GM18507 (cell line): ENCODE results near the gene DLGAP4.

Source experiments
- DNase-seq: peaks from one replicate; pipeline ENCODE4 v3.0.0; 2011; ENCODE audit warnings: low read depth; ENCODE audit not compliant: insufficient read length; ENCODE audit errors: extremely low spot score
- FAIRE-seq: peaks from 2 replicates; lab custom pipeline; 2011; peaks lifted over from hg19 to GRCh38; lab: Jason Lieb, UNC

DLGAP4 gene

DNA sequence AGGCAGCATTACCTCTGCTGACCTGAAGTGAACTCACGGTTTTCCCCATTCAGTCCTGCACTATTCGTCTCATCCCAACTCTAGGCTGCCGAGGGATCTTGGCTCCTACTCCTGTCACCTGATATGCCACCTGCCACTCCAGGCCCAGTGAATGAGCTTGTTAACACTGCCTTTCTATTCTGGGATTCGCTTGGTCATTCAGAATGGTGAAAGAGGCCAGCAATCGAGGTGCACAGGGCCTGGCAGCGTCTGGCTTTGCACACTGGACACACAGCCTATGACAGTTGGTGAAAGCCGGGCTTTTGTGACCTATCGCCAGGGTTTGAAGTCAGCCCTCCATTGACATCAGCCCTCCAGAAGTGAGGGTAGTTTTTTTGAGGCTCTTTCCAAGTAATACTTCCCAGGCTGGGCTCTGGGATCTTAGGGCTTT, 175.9 kb downstream of the DLGAP4 start:
- no peak for FAIRE-seq
- no peak for DNase-seq

DNA sequence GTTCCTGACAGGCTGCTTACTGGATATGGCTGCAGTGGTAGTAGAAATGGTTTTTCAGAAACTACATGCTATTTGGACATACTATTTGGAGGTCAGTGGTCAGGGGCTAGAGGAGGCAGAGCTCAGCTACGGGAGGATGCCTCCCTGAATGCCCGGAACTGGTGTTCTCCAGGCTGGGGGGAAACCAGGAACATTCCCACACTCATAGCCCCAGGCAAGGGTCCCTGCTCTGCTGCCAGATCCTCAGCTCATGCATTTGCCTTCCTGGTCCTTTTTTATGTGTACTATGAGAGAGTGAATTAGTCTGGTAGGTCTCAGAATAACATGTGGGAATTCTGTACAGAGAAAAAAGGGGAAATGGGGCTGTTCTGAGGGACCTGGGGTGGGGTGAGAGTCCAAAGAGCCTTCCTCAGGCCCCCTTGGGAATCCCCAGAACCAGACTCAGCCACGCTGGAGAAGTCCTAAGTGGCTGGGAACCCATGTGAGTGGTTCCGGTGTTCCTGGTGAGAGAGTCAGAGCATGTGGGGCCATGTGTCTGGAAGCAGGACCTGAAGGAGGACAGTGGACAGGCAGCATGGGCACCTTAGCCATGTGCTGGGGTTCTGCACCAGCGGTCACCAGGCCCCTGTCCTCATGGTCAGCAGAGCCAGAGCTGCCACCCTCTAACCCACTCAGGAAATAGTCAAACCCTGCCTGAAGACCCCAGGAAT, 177.2 kb downstream of the DLGAP4 start:
- DNase-seq (no peak), FAIRE-seq (no peak)

DNA sequence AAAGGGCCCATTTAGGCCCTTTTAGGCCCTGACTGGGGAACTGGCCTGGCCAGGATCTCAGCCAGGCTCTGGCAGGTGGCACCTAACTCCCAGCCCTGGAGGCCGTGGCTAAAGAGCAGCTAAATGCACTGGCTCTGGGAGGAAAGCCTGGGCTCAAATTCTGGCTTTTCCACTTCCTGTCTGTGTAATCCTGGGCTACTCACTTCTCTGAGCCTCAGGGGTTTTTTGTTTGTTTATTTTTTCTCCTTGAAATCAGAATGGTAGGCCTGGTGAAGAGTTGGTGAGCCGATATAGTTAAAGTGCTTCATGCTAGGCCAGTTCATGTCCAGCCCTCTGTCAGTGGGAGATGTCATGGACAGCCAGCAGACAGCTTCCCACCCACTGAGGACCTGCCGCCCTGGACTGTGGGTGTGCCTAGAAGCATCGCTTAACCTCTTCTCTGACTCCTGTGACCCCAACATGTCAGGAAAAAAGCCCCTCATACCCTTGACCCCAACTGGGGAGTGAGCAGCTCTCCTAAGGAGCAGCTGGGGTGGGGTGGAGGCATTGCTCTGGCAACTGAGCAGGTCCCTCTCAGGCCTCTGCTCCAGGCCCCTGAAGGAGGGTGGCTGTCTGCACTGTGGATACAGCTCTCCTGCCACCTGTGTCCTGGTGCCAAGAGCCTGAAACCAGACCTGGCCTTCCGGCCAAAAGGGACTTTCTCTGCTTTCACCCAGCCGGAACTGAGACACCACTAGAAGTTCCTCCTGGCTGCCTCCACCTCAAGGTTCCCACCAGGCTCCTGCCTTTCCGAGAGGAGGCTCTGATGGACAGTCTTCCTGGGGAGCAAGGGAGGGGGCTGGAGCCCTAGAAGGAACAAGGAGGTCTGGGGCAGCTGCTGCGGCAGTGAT, 178.0 kb downstream of the DLGAP4 start:
- DNase-seq: no peak
- peak; percentile 55 for FAIRE-seq

DNA sequence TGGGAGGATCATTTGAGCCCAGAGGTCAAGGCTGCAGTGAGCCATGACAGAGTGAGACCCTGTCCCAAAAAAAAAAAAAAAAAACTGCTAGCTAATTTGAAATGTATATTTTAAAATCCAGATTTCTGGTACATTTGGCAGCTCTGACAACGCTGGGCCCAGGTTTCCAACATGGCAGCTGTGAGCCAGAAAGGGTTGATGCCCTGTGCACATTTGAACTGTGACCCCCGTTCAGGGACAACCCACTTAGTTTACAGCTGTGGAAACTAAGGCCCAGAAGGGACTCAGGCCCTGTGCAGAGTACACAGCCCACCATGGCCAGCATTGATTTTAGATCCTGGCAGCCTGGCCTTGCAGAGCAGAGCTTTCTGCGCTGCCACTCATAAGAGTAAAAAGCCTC, 179.1 kb downstream of the DLGAP4 start:
- FAIRE-seq (no peak), DNase-seq (no peak)

DNA sequence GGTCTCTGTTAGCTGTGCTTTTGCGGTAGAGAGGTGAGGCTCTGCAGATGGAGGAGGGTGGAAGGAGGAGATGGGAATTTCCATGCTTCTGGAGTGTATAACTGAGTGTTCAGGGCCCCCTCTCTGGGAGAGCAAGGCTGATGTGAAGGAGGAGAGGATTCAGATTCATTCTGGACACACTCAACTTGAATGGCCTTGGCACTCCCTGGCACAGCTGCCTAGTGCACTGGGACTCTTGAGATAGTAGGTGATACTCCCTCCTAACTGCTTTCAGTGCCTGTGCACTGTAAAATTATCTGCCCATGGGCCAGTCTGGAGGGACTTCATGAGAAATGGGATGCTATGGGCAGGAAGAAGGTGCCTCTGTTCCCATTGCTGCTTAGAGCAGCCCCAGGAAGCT, 180.9 kb downstream of the DLGAP4 start:
- FAIRE-seq (no peak), DNase-seq (no peak)

DNA sequence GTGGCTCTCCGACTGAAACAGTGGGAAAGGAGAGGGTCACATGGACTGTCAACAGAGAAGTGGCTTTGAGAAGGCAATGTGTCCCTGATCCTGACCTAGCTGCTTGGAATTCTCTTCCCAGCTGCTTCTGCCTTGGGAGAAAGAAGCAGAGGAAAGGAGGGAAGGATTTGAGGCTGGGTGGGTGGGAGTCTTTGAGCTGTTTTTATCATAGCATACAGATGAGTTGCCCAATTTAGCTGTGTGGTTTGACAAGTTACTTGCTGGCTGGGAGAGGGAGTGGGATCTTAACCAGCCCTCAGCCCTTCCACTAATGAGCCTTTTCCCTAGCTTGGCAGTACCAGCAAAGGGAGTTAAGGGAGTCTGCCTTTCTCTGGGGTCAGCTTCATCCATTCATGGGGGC, 184.1 kb downstream of the DLGAP4 start:
- FAIRE-seq (no peak), DNase-seq (no peak)

DNA sequence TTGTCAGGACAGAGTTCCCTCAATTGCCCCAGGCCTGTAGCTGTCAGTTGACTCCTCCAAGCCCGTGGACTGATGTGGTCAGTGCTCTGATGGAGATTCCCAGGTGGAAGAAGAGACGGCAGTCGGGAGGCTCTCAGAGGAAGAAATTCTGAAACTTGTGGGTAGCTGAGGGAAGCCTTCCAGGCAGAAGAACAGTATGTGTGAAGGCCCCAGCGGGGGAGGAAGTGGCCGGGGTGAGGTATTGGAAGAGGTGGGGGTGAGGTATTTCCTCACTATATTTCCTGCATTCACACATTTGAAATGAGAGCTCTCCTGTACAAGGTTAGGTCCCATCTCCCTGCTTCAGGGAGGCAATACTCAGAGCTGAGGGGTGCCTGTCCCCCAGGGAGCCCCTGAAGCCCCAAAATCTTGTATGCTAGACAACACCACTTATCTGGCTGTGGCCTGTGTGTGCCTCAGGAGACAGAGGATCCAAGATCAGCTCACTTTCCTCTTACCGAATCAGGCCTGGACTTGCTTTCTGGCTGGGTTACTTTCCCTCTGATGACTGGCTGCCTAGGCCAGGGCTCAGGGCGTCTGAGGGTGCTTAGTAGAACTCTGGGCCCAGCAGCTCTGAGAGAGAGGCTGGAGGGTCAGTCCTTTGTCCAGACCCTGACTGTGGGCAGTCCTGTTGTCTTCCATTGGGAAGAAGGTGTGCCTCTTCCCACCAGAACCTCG, 185.9 kb downstream of the DLGAP4 start:
- DNase-seq (peak; percentile 47), FAIRE-seq (peak; percentile 86)

DNA sequence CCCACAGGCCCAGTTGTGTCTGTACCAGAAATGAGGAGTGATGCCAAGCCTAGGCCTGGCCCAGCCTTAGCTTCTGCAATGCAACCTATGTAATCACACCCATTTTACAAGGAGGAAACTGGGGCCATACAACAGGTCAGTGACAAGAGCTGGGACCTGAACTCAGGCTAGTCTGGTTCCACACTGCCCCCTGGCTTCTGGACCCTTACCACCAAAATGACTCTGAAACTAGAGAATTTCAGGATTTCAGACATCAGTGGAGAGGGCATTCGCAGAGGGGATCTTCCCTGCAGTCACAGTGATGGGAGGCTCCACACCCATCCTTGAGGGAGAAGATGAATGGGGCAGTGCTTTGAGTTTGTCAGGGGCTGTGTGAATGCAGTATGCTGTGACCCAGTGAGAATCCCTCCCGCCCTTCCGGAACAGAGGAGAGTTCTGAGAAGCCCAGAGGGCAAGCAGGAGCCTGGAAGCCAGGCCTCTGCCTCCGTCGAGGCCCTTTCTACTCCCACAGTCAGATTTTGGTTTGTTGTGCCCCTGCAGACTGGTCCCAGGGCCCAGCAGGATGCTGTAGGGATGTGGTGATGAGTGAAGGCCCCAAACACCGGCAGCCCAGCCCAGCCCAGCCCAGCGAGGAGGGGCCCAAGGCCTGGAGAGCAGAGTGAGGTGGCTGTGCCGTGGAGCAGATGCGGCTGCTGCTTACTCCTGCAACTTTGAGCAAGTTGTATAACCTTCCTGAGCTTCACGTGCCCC, 187.1 kb downstream of the DLGAP4 start:
- DNase-seq: no peak

DNA sequence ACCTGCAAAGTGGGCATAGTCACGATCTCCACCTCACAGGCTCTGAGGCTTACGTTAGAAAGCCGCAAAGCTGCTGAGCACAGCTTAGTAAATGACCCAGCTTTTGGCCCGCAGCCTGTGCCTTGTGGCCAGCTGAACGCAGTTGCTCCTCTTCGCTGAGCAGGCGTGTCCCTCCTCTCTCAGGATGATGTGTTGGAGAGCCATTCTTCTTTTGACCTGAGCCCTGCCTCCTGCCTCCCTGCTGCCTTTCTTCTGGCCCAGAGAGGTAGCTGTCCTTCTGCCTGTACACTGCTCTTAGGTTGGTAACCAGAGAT, 187.6 kb downstream of the DLGAP4 start:
- DNase-seq (no peak), FAIRE-seq (no peak)

More for the DNA sequence above, 187.1 kb downstream of the DLGAP4 start:
- FAIRE-seq: no peak

DNA sequence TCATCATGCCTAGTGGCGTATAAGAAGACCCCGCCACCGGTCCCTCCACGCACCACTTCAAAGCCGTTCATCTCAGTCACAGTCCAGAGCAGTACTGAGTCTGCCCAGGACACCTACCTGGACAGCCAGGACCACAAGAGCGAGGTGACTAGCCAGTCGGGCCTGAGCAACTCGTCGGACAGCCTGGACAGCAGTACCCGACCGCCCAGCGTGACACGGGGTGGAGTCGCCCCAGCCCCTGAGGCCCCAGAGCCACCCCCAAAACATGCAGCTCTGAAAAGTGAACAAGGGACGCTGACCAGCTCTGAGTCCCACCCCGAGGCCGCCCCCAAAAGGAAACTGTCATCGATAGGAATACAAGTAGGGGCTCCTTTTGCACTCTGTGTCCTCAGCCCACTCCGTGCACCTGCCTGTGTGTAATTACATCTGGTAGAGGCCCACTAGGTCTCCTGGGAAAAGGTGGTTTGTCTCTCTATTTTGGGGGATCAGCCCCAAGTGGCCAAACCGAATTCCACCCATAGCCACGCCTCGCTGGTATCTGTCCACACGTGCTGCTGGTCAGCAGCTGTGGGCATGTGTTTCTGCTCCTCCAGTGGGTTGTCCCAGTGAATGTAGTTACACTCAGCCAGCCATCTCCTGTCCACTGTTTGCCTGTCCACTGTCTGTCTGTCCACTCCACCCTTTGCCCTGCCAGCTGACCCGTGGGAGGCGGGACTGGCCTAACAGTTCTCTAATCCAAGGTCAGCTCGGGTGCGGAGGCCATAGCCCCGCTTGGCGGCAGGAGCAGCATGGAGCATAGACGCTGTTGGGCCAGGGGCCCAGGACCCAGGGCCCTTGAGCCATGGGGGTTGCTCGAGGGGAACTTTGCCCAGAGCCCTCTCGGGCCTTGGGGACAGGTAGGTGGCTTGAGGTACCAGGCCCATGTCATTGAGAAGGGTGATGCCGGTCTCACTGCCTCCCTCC, 190.8 kb downstream of the DLGAP4 start:
- FAIRE-seq (no peak), DNase-seq (no peak)

DNA sequence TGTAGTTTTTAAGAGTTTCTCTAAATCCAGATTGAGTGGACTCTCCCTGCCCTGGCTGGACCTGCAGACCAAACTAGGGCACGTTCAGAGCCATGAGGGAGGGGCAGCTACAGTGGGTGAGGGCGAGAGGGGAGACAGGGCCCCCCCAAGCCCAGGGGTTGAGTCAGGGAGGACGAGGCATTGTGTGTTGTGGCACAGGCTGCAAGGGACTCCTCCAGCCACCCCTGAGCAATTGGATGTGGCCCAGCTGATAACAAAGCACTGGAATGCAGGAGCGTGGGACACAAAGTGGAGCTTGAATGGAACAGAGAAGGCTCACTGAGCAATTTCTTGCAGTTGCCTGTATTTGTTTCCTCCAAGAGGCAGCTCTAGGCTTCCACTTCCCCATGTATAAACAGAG, 191.7 kb downstream of the DLGAP4 start:
- DNase-seq: no peak
- FAIRE-seq: no peak

DNA sequence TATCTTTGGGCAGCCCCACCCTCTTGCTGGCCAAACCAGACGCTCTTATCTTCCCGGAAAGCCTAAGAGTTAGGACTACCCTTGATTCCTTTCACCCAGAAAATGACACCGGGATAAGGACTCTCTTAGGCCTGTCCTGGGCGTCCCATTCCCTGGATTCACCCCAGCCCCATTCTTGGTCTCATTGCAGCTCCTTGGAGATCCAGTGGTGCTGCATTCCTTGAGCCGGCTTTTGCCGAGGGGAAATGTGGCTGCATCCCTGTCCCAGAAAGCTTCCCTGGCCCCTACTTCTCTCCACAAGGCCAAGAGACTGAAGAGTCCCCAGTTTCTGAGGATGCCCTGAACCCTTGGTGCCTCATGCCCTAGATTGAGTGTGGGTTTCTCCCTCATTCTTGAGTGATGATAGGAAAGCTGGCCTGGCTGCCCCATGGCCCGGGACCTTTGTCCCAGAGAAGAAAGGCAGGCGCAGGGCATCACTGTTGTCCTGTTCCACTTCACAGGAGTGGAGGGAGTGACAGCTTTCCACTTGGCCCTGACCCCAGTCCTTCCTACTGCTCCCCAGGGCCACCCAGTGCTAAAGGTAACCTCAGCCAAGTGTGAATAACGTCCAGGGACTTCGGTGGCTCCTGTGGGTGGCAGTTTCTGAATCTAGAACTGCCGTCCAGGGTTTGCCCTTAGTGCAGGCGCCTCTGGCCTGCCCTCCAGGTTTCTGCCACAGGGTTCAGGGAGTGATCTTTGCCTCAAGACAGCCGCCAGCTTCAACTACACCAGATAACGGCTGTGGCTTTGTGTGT, 192.4 kb downstream of the DLGAP4 start:
- FAIRE-seq: no peak
- DNase-seq: no peak

DNA sequence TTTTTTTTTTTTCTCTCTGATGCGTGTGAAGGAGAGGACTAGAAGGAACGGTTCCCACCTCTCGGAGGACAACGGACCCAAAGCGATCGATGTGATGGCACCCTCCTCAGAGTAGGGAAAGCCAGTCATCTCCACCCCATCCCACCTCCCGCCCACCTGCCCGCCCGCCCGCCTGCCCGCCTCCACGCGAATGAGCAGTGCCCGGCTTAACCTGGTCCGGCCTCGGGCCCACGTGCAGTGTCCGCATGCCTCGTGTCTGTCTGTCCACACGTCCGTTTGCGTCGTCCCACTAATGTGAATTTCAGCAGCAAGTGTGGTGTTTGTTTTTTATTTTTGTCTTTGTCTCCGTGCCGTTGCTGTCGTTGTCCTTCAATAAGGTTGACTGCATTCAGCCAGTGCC, 193.1 kb downstream of the DLGAP4 start:
- FAIRE-seq: no peak

DNA sequence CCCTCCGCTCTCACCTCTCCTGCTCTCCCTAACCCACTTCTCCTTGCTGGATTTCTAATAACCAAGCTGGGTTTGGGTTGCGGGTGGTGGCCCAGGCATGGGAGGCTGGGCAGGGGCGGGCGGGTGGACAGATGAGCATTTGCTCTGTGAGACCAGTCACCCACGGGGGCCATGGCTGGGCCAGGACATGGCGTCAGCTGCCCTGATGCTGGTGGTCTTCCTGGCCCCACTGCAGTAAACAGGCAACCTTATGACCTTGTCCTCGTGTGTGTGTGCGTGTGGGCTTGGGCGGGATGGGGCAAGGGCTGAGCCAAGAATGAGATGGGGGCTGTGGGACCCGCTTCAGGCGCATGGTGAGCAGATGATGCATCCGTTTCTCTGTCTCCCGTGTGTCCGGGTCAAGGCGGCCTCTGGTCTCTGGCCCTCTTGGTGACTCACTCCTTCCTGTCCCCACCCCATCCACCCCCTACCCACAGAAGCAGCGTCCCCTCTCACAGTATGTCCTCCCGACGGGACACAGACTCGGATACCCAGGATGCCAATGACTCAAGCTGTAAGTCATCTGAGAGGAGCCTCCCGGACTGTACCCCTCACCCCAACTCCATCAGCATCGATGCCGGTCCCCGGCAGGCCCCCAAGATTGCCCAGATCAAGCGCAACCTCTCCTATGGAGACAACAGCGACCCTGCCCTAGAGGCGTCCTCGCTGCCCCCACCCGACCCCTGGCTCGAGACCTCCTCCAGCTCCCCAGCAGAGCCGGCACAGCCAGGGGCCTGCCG, 193.8 kb downstream of the DLGAP4 start:
- no peak for FAIRE-seq
- no peak for DNase-seq

More for the DNA sequence above, 193.1 kb downstream of the DLGAP4 start:
- DNase-seq: no peak

DNA sequence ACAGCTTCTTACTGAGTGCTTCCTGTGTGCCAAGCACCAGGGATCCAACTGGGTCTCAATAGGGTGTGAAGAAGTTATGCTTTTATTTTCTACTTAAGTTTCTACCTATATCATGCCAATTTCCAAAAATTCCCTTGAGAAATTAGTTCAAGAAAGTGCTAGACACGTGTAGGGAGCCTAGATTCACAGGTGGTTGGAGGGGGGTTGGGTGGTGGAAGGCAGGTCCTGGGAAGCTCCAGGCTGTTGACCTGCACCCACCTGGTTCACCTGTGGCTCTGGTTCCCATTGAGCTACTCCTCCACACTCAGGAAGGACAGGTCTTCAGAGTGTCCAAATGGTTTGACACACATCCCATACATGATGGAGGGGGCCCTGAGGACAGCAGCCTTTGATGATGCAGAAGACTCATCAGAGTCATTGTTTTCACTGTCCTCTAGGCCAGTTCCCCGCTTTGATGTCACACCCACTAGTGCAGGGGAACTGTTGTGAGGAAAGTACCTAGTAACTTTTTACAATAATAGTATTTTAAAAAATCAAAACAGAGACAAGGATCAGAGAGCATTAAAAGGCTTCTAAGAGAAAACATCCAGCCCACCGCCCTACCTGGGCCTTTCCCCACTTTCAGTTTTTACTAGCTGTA, 195.3 kb downstream of the DLGAP4 start:
- FAIRE-seq (no peak), DNase-seq (no peak)

DNA sequence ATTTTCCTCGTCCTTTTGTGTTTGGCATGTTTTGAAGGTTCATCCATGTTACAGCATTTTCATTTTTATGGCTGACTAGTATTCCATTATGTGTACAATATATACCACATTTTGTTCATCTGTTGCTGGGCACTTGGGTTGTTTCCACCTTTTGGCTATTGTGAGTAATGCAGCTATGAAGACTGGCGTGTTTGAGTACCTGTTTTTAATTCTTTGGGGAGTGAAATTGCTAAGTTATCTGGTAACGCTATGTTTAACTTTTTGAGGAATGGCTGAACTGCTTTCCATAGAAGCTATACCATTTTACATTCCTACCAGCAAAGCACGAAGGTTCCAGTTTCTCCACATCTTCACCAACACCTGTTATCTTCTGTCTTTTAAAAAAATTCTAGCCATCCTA, 198.2 kb downstream of the DLGAP4 start:
- FAIRE-seq: no peak
- no peak for DNase-seq

DNA sequence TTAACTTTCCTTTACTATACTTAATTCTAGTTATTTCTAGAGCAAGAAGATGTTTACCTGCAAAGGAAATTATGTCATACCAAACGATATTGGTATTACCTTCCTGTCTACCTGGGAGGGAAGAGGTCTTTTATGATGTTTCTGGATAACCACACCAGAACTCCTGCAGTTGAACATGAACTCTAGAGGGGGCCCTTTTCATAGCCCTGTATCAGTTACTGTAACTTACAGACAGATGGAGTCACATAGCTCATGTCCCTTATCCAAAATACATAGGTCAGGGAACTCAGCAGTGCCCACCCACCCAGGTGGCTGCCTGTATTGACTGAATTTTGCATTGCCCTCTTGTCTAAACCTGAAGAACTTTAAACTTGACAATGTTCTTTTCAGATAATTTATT, 200.1 kb downstream of the DLGAP4 start:
- no peak for DNase-seq
- FAIRE-seq: no peak
